Mesendoderm (in vitro differentiated cells): ENCODE measurements around the gene TMEM167A.
A peak's percentile ranks its signal among the peaks of the same experiment; 100 is the strongest.

ENCODE experiments used
- DNase-seq: peaks from one replicate; pipeline ENCODE4 v3.0.0; 2013
- H2AK5ac ChIP-seq: 2 replicates; pipeline ENCODE4 v1.6.1; 2013; ENCODE audit warnings: low read length, inconsistent platforms
- H2BK120ac ChIP-seq: 2 replicates; pipeline ENCODE4 v1.6.1; 2013; ENCODE audit warnings: low read depth, mild to moderate bottlenecking, low read length, moderate library complexity, mixed read lengths
- H2BK15ac ChIP-seq: replicated peaks from 2 replicates; pipeline ENCODE4 v1.6.1; 2013; ENCODE audit warnings: low read depth, mild to moderate bottlenecking, moderate library complexity
- H2BK5ac ChIP-seq: 2 replicates; pipeline ENCODE4 v1.6.1; 2013; ENCODE audit warnings: low read length, inconsistent platforms
- H3K18ac ChIP-seq: 2 replicates; pipeline ENCODE4 v1.6.1; 2013; ENCODE audit warnings: mild to moderate bottlenecking, low read length, mixed read lengths
- H3K23ac ChIP-seq: one replicate; pipeline ENCODE4 v1.6.1; 2013; ENCODE audit warnings: low read length
- H3K27ac ChIP-seq: 2 replicates; pipeline ENCODE4 v1.5.1; 2013; ENCODE audit warnings: low read depth, mild to moderate bottlenecking, inconsistent platforms, low read length, moderate library complexity
- H3K27me3 ChIP-seq: 2 replicates; pipeline ENCODE4 v1.6.1; 2013; ENCODE audit warnings: low read length, control low read depth, mild to moderate bottlenecking, inconsistent platforms; ENCODE audit not compliant: insufficient read depth, poor library complexity
- H3K36me3 ChIP-seq: 2 replicates; pipeline ENCODE4 v1.6.1; 2013; ENCODE audit warnings: low read length, inconsistent platforms; ENCODE audit not compliant: control insufficient read depth, insufficient read depth
- H3K4ac ChIP-seq: one replicate; pipeline ENCODE4 v1.6.1; 2013; ENCODE audit warnings: low read depth, mild to moderate bottlenecking, low read length, moderate library complexity
- H3K4me1 ChIP-seq: 2 replicates; pipeline ENCODE4 v1.6.1; 2013; ENCODE audit warnings: low read depth, low read length, inconsistent platforms; ENCODE audit not compliant: control insufficient read depth
- H3K4me2 ChIP-seq: 2 replicates; pipeline ENCODE4 v1.6.1; 2013; ENCODE audit warnings: low read length
- H3K4me3 ChIP-seq: 2 replicates; pipeline ENCODE4 v1.5.1; 2013; ENCODE audit warnings: mild to moderate bottlenecking, low read length
- H3K56ac ChIP-seq: one replicate; pipeline ENCODE4 v1.6.1; 2013; ENCODE audit warnings: low read length
- H3K79me1 ChIP-seq: 2 replicates; pipeline ENCODE4 v1.6.1; 2013; ENCODE audit warnings: low read length, inconsistent platforms
- H3K79me2 ChIP-seq: 2 replicates; pipeline ENCODE4 v1.6.1; 2013; ENCODE audit warnings: mild to moderate bottlenecking, low read length; ENCODE audit not compliant: control insufficient read depth, insufficient read depth
- H3K9ac ChIP-seq: 2 replicates; pipeline ENCODE4 v1.6.1; 2013; ENCODE audit warnings: low read length, inconsistent platforms
- H4K5ac ChIP-seq: one replicate; pipeline ENCODE4 v1.6.1; 2013; ENCODE audit warnings: low read length
- H4K8ac ChIP-seq: one replicate; pipeline ENCODE4 v1.6.1; 2013; ENCODE audit warnings: low read depth, mild to moderate bottlenecking, control low read depth, low read length, moderate library complexity
- WGBS: extraction: QIAGEN DNeasy Blood & Tissue Kit; methylation state at CpG from one replicate; pipeline ENCODE4 v1.1.7; 2013; ENCODE audit warnings: low lambda C conversion rate, missing lambda C conversion rate; ENCODE audit not compliant: insufficient coverage; ENCODE audit errors: extremely low coverage; 5-methylcytosine and 5-hydroxymethylcytosine counted together

The TMEM167A gene

DNA sequence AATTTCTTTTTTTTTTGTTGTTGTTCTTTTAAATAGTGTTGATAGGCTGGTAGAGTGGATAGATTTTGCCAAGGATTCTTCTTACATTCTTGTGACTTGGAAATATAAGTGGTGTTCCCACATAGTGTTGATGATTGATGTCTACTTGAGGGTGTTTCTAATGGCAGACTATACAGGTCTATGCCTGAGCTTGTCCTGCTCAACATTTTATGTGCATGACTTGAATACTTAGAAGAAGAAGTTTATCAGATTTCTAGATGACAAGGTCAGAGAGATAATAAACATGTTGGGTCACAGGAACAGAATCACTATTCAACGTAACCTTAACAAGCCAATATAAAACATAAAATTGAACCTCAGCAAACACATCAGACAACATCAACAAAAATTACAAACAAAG, 24.3 kb upstream of the TMEM167A start:
- H3K4ac ChIP-seq = no peak overlapping the region
- H3K36me3 ChIP-seq = no peaks in the 10 kb centered on the region
- H4K8ac ChIP-seq = no peak overlapping the region
- H2BK120ac ChIP-seq = no peak overlapping the region
- H3K4me1 ChIP-seq = no peaks in the 10 kb centered on the region
- H2BK15ac ChIP-seq = no peak overlapping the region
- no peak overlapping the region for H3K4me2 ChIP-seq
- DNase-seq = no peak
- no peak overlapping the region for H2AK5ac ChIP-seq
- no peak overlapping the region for H3K4me3 ChIP-seq
- H2BK5ac ChIP-seq = no peak overlapping the region
- H3K56ac ChIP-seq = no peak overlapping the region
- H3K23ac ChIP-seq = no peak overlapping the region
- no peak overlapping the region for H3K27ac ChIP-seq
- H4K5ac ChIP-seq = no peak overlapping the region
- H3K18ac ChIP-seq = no peak overlapping the region
- no CpG with 5 or more reads among the region's 1 CpG for WGBS
- no peaks in the 10 kb centered on the region for H3K79me1 ChIP-seq
- no peaks in the 10 kb centered on the region for H3K27me3 ChIP-seq
- no peaks in the 10 kb centered on the region for H3K79me2 ChIP-seq
- no peak overlapping the region for H3K9ac ChIP-seq

DNA sequence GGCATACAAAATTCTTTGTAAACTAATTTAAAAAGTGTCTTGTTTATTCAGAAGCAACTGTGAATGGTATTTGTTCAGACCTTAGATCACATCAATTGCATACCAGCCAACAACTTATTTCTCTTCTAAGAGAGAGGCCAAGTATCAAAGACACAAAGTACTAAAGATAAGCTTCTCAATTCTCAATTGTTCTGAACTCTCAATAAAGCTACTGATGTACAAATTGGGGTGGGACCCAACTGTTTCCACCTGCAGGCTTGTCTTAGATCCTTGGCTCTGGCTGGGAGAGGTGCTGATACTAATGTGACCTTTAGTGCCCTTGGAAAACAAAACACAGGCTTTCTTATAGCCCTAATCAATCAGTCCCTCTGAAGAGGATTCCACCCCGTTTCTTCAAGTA, 22.3 kb upstream of the TMEM167A start:
- Histone ChIP-seq H3K56ac (no peak overlapping the region), H3K27ac (no peak overlapping the region), H3K23ac (no peak overlapping the region), H4K5ac (no peak overlapping the region), H3K4ac (no peak overlapping the region), H3K4me2 (no peak overlapping the region), H3K4me3 (no peak overlapping the region), H3K4me1 (no peaks in the 10 kb centered on the region), H4K8ac (no peak overlapping the region), H3K79me1 (no peaks in the 10 kb centered on the region), H3K27me3 (no peaks in the 10 kb centered on the region), H2BK120ac (no peak overlapping the region), H3K9ac (no peak overlapping the region), H2BK15ac (no peak overlapping the region), H2BK5ac (no peak overlapping the region), H2AK5ac (no peak overlapping the region), H3K36me3 (no peaks in the 10 kb centered on the region), H3K79me2 (no peaks in the 10 kb centered on the region), H3K18ac (no peak overlapping the region)
- no CpG with 5 or more reads among the region's 1 CpG for WGBS
- no peak for DNase-seq

DNA sequence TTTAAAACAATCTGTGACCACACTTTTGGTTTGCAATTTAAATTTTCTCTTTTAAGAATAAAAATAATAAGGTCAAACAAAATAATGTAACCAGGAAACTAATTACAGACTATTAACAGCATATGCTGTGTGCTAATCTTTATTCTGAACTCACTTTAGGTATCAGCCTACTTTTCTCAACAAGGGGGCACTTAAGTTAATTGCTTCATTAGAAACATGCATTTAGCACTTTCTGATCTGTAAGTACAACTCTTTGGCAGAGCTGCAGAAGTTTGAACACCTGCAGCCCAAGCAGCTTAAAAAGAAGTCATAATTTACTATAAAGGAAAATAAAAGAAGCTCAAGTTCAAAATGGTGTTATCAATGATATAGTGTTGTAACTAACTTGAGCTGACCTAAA, 21.8 kb upstream of the TMEM167A start:
- no peak overlapping the region for H2BK5ac ChIP-seq
- no peak overlapping the region for H3K4ac ChIP-seq
- H2AK5ac ChIP-seq = no peak overlapping the region
- H3K4me2 ChIP-seq = no peak overlapping the region
- H2BK15ac ChIP-seq = no peak overlapping the region
- H3K4me1 ChIP-seq = no peaks in the 10 kb centered on the region
- no peak overlapping the region for H3K56ac ChIP-seq
- no peaks in the 10 kb centered on the region for H3K27me3 ChIP-seq
- no peaks in the 10 kb centered on the region for H3K36me3 ChIP-seq
- no peak overlapping the region for H4K5ac ChIP-seq
- no peak overlapping the region for H3K18ac ChIP-seq
- H3K79me1 ChIP-seq = no peaks in the 10 kb centered on the region
- no peak overlapping the region for H3K4me3 ChIP-seq
- H3K23ac ChIP-seq = no peak overlapping the region
- no peaks in the 10 kb centered on the region for H3K79me2 ChIP-seq
- no peak overlapping the region for H4K8ac ChIP-seq
- H3K27ac ChIP-seq = no peak overlapping the region
- no peak overlapping the region for H3K9ac ChIP-seq
- H2BK120ac ChIP-seq = no peak overlapping the region
- no peak for DNase-seq

DNA sequence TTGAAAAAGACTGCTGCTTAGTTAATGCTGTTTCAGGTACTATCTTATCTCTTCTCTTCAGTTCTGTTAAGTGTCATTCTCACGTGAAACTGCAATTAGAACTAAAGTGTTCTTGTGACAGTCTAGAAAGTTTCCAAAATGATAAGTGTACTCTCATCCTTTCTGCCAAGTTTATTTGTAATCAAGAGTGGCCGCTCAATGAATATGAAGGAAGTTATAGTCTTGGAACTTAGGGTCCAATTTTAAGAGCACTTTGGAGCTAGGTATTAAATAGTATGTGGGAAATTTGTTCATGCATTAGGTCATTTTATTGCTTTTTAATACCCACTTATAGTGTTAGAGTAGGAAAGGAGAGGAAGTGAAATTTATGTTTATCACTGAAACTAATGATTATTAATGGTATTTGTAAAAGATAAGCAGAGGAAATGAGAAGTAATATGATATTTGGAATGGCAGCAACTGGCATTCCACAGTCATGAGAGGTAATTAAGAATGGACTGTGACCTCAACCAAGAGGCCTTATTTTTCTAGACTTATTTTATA, 20.6 kb upstream of the TMEM167A start:
- WGBS = no CpG with 5 or more reads among the region's 2 CpGs
- no peaks in the 10 kb centered on the region for H3K27me3 ChIP-seq
- H2AK5ac ChIP-seq = no peak overlapping the region
- H3K4me3 ChIP-seq = no peak overlapping the region
- H3K23ac ChIP-seq = no peak overlapping the region
- H2BK15ac ChIP-seq = no peak overlapping the region
- H4K5ac ChIP-seq = no peak overlapping the region
- H3K18ac ChIP-seq = no peak overlapping the region
- H3K4me2 ChIP-seq = no peak overlapping the region
- no peak overlapping the region for H2BK5ac ChIP-seq
- H3K79me1 ChIP-seq = no peaks in the 10 kb centered on the region
- H3K79me2 ChIP-seq = no peaks in the 10 kb centered on the region
- no peaks in the 10 kb centered on the region for H3K4me1 ChIP-seq
- H3K27ac ChIP-seq = no peak overlapping the region
- no peak for DNase-seq
- H3K9ac ChIP-seq = no peak overlapping the region
- H4K8ac ChIP-seq = no peak overlapping the region
- H3K36me3 ChIP-seq = no peaks in the 10 kb centered on the region
- H2BK120ac ChIP-seq = no peak overlapping the region
- H3K4ac ChIP-seq = no peak overlapping the region
- no peak overlapping the region for H3K56ac ChIP-seq

DNA sequence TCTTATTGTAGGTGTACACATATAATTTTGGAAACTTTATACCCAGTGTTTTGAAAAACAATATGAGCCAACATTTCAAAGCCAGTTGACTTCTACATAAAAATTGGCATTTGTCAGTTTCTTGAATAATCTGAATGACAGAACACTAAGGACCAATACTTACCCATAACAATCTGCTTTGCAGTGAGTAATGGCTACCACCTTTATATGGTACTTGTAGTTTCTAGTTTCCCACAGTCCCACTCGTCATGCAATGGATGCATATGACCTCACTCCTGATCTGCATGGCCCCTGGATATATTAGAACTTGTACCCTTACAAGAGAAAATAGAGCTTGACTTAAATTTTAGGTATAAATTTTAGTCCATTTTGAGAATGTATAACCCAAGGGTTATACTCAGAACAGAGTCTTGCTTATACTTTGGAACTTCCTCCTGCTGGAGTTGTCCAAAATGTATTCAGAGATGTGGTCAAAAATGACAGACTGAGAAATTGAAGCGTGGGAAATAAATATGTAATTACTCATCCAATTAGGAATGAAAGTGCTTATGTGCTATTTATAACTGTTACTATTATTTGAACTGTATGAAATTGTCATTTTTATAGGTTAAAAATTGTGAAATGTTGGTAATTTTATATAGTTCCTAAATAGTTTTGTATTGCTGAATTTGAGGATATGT, 19.6 kb upstream of the TMEM167A start:
- Histone ChIP-seq H3K4ac (no peak overlapping the region), H4K8ac (no peak overlapping the region), H2AK5ac (no peak overlapping the region), H2BK5ac (no peak overlapping the region), H3K79me1 (no peaks in the 10 kb centered on the region), H3K23ac (no peak overlapping the region), H3K4me1 (no peaks in the 10 kb centered on the region), H3K9ac (no peak overlapping the region), H4K5ac (no peak overlapping the region), H2BK120ac (no peak overlapping the region), H3K27me3 (no peaks in the 10 kb centered on the region), H2BK15ac (no peak overlapping the region), H3K56ac (no peak overlapping the region), H3K18ac (no peak overlapping the region), H3K79me2 (no peaks in the 10 kb centered on the region), H3K36me3 (no peaks in the 10 kb centered on the region), H3K4me3 (no peak overlapping the region), H3K27ac (no peak overlapping the region), H3K4me2 (no peak overlapping the region)
- DNase-seq = no peak
- WGBS = 100% methylated on average over 1 of the region's 2 CpGs

DNA sequence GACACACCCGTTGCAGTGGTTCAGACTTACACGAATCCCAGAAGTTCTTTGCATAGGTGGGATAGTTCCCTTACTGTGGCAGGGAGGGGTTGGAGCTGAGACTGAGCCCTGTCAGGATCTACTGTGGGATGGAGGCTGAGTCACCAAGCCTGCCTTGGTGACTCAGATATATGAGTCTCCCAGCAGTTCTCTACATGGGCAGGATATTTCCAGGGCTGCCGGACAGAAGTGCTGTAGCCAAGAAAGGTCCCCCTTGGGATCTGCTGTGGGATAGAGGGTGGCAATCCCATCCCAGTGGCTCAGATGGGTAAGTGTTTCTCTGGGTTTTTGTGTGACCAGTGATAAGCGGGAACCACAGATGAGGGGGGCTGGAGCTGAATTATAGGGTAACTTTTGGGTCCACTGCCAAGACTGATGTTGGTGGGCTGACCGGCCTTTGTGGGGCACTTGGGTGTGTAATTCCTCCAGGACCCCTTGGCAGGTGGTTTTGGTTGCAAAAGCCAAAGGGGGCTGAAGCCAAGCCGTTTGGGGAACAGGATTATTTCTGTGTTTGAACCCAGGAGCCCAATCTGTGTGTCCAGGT, 18.9 kb upstream of the TMEM167A start:
- no peak overlapping the region for H3K27ac ChIP-seq
- no peak overlapping the region for H2AK5ac ChIP-seq
- H3K4ac ChIP-seq = no peak overlapping the region
- no CpG with 5 or more reads among the region's 6 CpGs for WGBS
- no peaks in the 10 kb centered on the region for H3K27me3 ChIP-seq
- no peaks in the 10 kb centered on the region for H3K79me2 ChIP-seq
- no peak overlapping the region for H2BK5ac ChIP-seq
- H3K79me1 ChIP-seq = no peaks in the 10 kb centered on the region
- no peaks in the 10 kb centered on the region for H3K4me1 ChIP-seq
- H2BK15ac ChIP-seq = no peak overlapping the region
- no peak overlapping the region for H3K9ac ChIP-seq
- no peak overlapping the region for H3K4me3 ChIP-seq
- no peak overlapping the region for H3K23ac ChIP-seq
- no peak overlapping the region for H4K8ac ChIP-seq
- no peak overlapping the region for H3K4me2 ChIP-seq
- H3K36me3 ChIP-seq = no peaks in the 10 kb centered on the region
- no peak overlapping the region for H2BK120ac ChIP-seq
- no peak overlapping the region for H3K56ac ChIP-seq
- H4K5ac ChIP-seq = no peak overlapping the region
- no peak overlapping the region for H3K18ac ChIP-seq
- peak; percentile 53 for DNase-seq
